MG63 (cell line): Measurements from ENCODE around the gene CHRNA3. TPM values are rescaled to one million over a fixed set of nuclear protein-coding genes. Genes with fewer than 3 reads are reported as not detected.
"Not testable (repeated sequence)": the region's sequence is repeated elsewhere in the genome, so short reads cannot be mapped to it uniquely, and the experiment has no call there.

Source experiments
- DNase-seq: peaks from one replicate; pipeline ENCODE4 v3.0.0-alpha.2; 2020
- H3K27me3 ChIP-seq: fragments of 250-450 bp; sonication (Bioruptor Pico); 2 replicates; pipeline ENCODE4 v1.5.1; 2020; ENCODE audit warnings: mild to moderate bottlenecking, moderate library complexity
- H3K36me3 ChIP-seq: fragments of 250-450 bp; sonication (Bioruptor Pico); 2 replicates; pipeline ENCODE4 v1.5.1; 2020; ENCODE audit warnings: mild to moderate bottlenecking, moderate library complexity
- H3K4me3 ChIP-seq: fragments of 250-450 bp; sonication (Bioruptor Pico); 2 replicates; pipeline ENCODE4 v1.5.1; 2020; ENCODE audit warnings: mild to moderate bottlenecking, moderate library complexity
- H3K9me3 ChIP-seq: fragments of 250-450 bp; sonication (Bioruptor Pico); 2 replicates; pipeline ENCODE4 v1.5.1; 2020; ENCODE audit warnings: mild to moderate bottlenecking, moderate library complexity
- total RNA-seq: library from RNA; depleted of rRNA; stranded (reverse); fragments of >200 nt; shearing (Covaris generic); gene quantifications from 2 replicates; pipeline ENCODE4 v1.2.3, GENCODE V29; 2014; ENCODE audit warnings: low replicate concordance

Gene CHRNA3
- total RNA-seq, 1 experiment from 2014 or later, result not detected

- DNase-seq, result no peak
- H3K27me3 ChIP-seq, result peaks cover 32% of the 10 kb centered on the region
- no peaks in the 10 kb centered on the region for H3K36me3 ChIP-seq
- no peak overlapping the region for H3K4me3 ChIP-seq
- no peaks in the 10 kb centered on the region for H3K9me3 ChIP-seq
Observed at GRCh38 chr15:78605201-78605600, 15.6 kb downstream of the CHRNA3 start.

DNA sequence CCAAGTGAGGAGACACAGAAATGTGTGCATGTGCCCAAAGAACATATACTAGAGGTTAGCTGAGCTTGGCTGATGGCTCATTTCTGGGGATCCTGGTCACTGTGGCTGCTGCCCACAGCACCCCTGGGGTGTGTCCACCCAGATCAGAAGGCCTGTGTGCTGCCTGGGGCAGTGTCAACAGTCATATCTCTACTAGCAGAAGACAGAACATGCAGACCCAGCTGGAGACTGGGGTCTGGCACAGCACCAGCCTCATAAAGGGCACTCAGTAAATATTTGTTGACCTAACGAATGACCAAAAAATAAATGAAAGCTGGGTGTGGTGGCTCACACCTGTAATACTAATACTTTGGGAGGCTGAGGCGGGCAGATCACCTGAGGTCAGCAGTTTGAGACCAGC, 16.4 kb downstream of the CHRNA3 start:
- no peaks in the 10 kb centered on the region for H3K36me3 ChIP-seq
- H3K9me3 ChIP-seq, result no peaks in the 10 kb centered on the region
- H3K4me3 ChIP-seq, result no peak overlapping the region
- DNase-seq, result no peak
- peaks cover 30% of the 10 kb centered on the region for H3K27me3 ChIP-seq

GRCh38 chr15:78603467-78603866, 17.3 kb downstream of the CHRNA3 start:
- no peak overlapping the region for H3K4me3 ChIP-seq
- DNase-seq, result no peak
- no peaks in the 10 kb centered on the region for H3K36me3 ChIP-seq
- H3K9me3 ChIP-seq, result no peaks in the 10 kb centered on the region
- H3K27me3 ChIP-seq, result peaks cover 30% of the 10 kb centered on the region

- DNase-seq, result no peak
- no peak overlapping the region for H3K4me3 ChIP-seq
- no peaks in the 10 kb centered on the region for H3K36me3 ChIP-seq
- no peaks in the 10 kb centered on the region for H3K9me3 ChIP-seq
- peaks cover 29% of the 10 kb centered on the region for H3K27me3 ChIP-seq
Observed at GRCh38 chr15:78599189-78599588, 21.6 kb downstream of the CHRNA3 start.

DNA sequence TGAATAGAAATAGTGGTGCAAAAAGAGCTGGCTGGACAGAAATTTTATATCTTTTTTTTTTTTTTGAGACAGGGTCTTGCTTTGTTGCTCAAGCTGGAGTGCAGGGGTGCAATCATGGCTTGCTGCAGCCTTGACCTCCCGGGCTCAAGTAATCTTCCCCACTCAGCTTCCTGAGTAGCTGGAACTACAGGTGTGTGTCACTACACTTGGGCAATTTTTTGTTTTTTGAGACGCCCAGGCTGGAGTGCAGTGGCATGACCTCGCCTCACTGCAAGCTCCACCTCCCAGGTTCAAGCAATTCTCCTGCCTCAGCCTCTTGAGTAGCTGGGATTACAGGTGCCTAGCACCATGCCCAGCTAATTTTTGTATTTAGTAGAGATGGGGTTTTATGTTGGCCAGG, 22.4 kb downstream of the CHRNA3 start:
- Histone ChIP-seq H3K4me3 (no peak overlapping the region), H3K36me3 (no peaks in the 10 kb centered on the region), H3K9me3 (no peaks in the 10 kb centered on the region), H3K27me3 (peaks cover 33% of the 10 kb centered on the region)
- DNase-seq, result no peak

GRCh38 chr15:78597583-78597982, 23.2 kb downstream of the CHRNA3 start:
- Histone ChIP-seq H3K36me3 (no peaks in the 10 kb centered on the region), H3K9me3 (no peaks in the 10 kb centered on the region), H3K4me3 (no peak overlapping the region), H3K27me3 (peaks cover 34% of the 10 kb centered on the region)
- DNase-seq, result no peak

GRCh38 chr15:78574944-78575343, 45.9 kb downstream of the CHRNA3 start:
- DNase-seq, result no peak
- Histone ChIP-seq H3K36me3 (no peaks in the 10 kb centered on the region), H3K9me3 (no peaks in the 10 kb centered on the region), H3K4me3 (no peak overlapping the region), H3K27me3 (peaks cover 70% of the 10 kb centered on the region)

- no peak overlapping the region for H3K4me3 ChIP-seq
- H3K36me3 ChIP-seq, result no peaks in the 10 kb centered on the region
- DNase-seq, result no peak
- peaks cover 74% of the 10 kb centered on the region for H3K27me3 ChIP-seq
- no peaks in the 10 kb centered on the region for H3K9me3 ChIP-seq
Observed at GRCh38 chr15:78573416-78573815, 47.4 kb downstream of the CHRNA3 start.

DNA sequence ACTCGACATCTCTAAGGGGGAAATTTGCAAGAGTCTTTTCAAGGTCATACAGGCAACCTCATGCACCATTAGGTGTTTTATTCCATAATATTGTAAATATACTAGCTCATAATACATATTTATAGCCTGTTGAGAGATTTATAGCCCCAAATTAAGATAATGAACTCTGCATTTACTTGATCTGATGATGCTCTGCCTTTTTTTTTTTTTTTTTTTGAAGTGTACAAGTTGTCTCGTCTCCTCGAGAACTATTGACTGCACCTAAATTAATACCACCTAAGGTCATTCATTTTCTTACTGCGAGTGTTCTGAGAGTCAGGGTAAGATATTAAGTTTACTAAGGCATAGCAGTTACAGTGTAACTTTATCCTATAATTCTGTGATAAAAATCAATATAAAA, 49.4 kb downstream of the CHRNA3 start:
- Histone ChIP-seq H3K36me3 (no peaks in the 10 kb centered on the region), H3K27me3 (peaks cover 86% of the 10 kb centered on the region), H3K4me3 (no peak overlapping the region), H3K9me3 (no peaks in the 10 kb centered on the region)
- DNase-seq, result no peak

DNA sequence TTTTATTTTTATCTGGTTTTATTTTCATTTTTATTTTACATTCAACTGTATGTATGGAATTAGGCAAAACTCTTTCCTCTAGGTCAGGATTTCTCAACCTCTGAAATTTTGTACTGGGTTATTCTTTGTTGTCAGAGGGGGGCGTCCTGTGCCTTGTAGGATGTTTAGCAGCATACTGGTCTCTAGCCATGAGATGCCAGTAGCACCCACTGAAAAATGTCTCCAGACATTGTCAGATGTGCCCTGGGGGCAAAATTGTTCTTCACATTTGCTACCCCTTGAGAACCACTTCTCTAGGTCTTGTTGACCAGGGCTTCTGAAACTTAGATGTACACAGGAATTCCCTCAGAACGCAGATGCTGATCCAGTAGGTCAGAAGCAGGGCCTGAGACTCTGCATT, 50.1 kb downstream of the CHRNA3 start:
- Histone ChIP-seq H3K36me3 (no peaks in the 10 kb centered on the region), H3K9me3 (no peaks in the 10 kb centered on the region), H3K27me3 (peaks cover 86% of the 10 kb centered on the region), H3K4me3 (no peak overlapping the region)
- no peak for DNase-seq

DNA sequence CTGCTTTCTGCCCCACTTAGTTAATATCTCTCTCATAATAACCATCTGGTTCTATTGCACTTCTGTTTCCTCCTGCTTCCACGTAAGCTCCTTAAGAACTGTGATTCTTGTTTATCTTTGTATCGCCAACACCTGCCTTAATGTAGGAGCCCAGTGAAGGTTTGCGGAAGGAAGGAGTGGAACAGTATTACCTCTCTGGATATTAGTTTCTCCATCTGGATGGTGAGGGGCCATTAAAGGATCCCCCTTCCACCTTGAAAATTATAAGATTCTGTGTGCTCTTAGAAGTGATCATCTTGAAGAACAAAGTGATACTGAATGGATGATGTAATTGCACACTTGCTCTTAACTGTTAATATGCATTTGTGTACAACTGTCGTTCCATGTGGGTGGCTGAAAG, 53.3 kb downstream of the CHRNA3 start:
- DNase-seq, result no peak
- no peaks in the 10 kb centered on the region for H3K36me3 ChIP-seq
- no peak overlapping the region for H3K4me3 ChIP-seq
- no peaks in the 10 kb centered on the region for H3K9me3 ChIP-seq
- H3K27me3 ChIP-seq, result peaks cover 69% of the 10 kb centered on the region

- peaks cover 56% of the 10 kb centered on the region for H3K27me3 ChIP-seq
- no peak for DNase-seq
- H3K4me3 ChIP-seq, result peak overlapping the region; percentile 46
- no peaks in the 10 kb centered on the region for H3K36me3 ChIP-seq
- no peaks in the 10 kb centered on the region for H3K9me3 ChIP-seq
Observed at GRCh38 chr15:78565951-78566774, 54.6 kb downstream of the CHRNA3 start.

DNA sequence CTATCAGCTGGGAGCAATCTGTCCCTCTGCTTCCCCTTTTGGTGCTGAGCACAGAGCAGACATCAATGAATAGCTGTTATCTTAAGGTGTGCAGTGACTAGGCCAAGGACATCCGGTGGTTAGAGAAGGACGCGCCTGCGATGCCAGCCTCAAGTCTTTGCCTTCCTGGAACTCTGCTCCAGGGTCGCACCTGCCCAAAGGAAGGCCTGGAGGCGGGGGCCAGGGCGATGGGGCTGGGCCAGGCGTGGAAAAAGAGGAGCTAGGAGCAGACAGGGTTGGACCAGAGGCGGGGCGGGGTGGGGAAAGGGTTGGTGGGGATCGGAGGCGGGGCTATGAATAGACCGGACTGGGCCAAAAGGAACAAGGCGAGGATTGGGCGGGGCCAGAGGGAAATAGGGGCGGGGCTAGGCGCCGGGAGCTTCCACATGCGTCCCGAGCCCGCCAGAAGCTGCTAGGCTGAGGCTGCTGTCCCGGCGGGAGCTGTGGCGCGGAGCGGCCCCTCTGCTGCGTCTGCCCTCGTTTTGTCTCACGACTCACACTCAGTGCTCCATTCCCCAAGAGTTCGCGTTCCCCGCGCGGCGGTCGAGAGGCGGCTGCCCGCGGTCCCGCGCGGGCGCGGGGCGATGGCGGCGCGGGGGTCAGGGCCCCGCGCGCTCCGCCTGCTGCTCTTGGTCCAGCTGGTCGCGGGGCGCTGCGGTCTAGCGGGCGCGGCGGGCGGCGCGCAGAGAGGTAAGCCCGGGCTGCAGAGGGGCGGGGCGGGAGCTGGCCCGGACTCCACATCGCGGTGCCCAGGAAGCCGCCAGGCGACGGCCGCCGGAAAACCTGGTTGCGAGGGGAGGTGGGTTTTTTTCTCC, 55.5 kb downstream of the CHRNA3 start, which contains the start of gene CHRNA5:
CHRNA5 (plus strand) TSS at position 424 of the 854 bp plus-strand sequence; CDS start at position 624, 200 bp downstream.
- H3K36me3 ChIP-seq, result no peaks in the 10 kb centered on the region
- DNase-seq, result peak; percentile 91
- H3K9me3 ChIP-seq, result no peaks in the 10 kb centered on the region
- peaks cover 49% of the 10 kb centered on the region for H3K27me3 ChIP-seq
- H3K4me3 ChIP-seq, result peak within 1 kb of the TSS; percentile 46

- Histone ChIP-seq H3K4me3 (peak overlapping the region; percentile 46), H3K36me3 (no peaks in the 10 kb centered on the region), H3K27me3 (peaks cover 47% of the 10 kb centered on the region), H3K9me3 (no peaks in the 10 kb centered on the region)
- no peak for DNase-seq
Observed at GRCh38 chr15:78564743-78565096, 56.1 kb downstream of the CHRNA3 start.

DNA sequence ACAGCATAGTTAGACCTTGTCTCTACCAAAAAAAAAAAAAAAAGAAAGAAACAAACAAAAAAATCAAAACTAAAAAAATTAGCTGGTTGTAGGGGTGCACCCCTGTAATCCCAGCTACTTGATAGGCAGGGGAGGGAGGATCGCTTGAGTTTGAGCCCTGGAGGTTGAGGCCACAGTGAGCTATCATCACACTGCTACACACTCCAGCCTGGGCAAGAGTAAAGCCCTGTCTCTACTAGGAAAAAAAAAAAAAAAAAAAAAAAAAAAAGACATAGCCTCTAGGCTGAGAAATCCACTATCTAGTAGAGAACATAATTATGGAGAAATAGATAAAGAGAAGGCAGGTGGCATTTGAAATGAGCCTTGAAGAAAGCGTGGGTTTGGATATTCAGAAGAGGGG, 57.7 kb downstream of the CHRNA3 start:
- no peaks in the 10 kb centered on the region for H3K36me3 ChIP-seq
- DNase-seq, result no peak
- peaks cover 37% of the 10 kb centered on the region for H3K27me3 ChIP-seq
- no peaks in the 10 kb centered on the region for H3K9me3 ChIP-seq
- H3K4me3 ChIP-seq, result no peak overlapping the region

DNA sequence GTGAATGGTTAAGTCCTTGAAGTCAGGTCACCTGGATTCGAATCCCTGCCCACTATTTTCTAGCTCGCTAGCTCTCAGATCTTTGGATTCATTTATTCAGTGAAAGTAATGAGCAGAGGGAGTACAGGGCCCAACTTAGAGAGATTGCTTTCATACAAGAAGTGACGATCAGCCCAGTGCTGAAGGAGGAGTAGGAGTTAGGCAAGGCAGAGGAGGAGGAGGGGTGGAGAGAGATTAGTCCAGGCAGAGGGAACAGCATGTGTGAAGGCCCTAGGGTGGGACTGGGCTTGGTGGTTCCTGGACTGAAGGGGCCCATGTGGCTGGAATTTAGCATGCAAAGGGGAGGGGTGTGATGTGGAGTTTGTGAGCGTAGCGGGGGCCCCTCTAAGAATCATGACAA, 59.3 kb downstream of the CHRNA3 start:
- no peaks in the 10 kb centered on the region for H3K9me3 ChIP-seq
- peaks cover 21% of the 10 kb centered on the region for H3K27me3 ChIP-seq
- no peak for DNase-seq
- no peak overlapping the region for H3K4me3 ChIP-seq
- no peaks in the 10 kb centered on the region for H3K36me3 ChIP-seq

DNA sequence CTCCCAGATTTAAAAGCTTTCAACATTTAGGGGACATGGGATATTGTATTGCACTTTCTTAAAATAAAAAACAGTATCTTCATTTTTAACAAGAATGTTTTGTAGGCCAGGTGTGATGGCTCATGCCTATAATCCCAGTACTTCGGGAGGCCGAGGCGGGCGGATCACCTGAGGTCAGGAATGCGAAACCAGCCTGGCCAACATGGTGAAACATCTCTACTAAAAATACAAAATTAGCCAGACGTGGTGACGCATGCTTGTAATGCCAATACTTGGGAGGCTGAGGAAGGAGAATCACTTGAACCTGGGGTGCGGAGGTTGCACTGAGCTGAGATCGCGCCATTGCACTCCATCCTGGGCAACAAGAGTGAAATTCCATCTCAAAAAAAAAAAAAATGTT, 60.6 kb downstream of the CHRNA3 start:
- not testable (repeated sequence) for DNase-seq

More for the DNA sequence above, 60.6 kb downstream of the CHRNA3 start:
- H3K36me3 ChIP-seq, H3K4me3 ChIP-seq, H3K9me3 ChIP-seq: not testable (repeated sequence)
- peaks cover 12% of the 10 kb centered on the region for H3K27me3 ChIP-seq
